ENCODE results near the gene TMEM53.
A peak's percentile ranks its signal among the peaks of the same experiment; 100 is the strongest.

The TMEM53 gene

DNA sequence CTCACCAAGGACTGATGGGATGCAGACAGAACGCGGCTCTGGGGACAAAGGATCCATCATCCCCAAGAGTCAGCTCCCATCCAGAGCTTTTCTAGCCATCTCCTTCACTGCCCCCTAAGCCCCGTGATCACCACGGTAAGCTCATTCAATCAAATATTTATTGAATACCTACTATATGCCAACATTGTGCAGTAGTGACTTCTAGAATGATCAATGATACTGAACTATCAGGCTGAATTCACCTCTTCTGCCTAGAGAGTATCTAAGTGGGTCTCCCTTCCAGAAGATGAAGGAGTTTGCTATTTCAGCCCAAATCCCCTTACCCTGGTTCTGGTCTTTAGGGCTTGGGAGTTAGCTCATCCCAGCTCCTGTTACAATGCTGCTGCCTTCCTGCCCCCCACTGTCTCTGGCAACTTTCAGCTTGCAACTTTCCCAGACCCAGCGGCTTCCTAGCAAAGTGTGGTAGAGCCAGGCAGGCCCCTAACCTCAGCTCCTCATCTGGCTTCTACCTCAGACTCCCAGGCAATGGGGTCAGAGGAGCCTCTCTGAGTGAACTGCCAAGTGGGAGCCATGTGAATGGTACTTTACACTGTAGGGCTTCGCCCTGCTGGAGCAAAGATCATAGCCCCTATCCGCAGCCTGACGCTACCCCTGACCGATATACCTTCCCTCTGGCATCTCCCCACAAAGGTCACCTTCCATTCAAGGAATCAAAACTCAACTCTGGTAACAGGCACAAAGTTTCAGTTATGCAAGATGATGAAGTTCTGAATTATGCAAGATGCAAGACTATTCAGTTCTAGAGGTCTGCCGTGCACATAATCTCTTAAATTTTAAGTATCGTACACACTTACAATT lies 20.9 kb downstream of the TMEM53 start:
- Histone ChIP-seq H3K36me3 (ENCODE audit: control insufficient read depth, insufficient read depth, low read length, severe bottlenecking) (peaks cover 50% of the 10 kb centered on the region), H3K4me3 (ENCODE audit: low read length) (no peak overlapping the region)

DNA sequence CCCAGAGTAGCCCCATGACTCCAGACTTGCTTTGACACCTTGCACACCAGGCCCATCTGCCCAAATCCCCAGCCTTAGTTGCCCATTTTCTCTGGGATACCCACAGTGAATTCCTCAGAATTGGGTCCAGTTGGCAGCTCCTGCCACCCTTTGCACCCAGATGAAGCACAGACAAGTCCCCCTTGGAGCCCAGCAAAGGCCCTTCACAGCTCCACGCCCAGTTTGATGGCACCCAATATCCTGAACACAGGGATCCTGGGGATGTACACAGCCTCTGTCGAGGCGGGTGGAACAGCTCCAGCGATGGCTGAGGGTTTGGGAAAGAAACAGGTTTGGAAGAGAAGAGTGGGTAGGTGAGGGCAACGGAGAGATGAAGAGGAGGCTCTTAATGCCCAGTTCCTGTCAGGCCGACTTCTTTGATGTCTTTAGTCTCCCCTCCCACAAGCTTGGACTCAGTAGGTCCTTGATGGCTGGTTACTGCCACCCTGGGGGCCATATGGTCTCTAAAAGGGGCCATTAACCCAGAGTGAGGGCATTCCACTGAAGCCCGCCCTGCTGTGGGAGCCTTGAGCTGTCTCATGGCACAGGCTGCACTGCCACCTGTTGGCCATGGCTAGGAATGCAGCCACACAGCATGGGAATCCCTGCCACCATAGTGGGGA lies 21.7 kb downstream of the TMEM53 start:
- Histone ChIP-seq H3K9ac (ENCODE audit: low read length) (no peak overlapping the region), H3K36me3 (ENCODE audit: control insufficient read depth, insufficient read depth, low read length, severe bottlenecking) (peaks cover 45% of the 10 kb centered on the region), H3K9me3 (ENCODE audit: control insufficient read depth, low read length) (no peaks in the 10 kb centered on the region), H3K27me3 (replicated peaks; ENCODE audit: control insufficient read depth, insufficient read depth, low read length) (no peaks in the 10 kb centered on the region), H3K4me3 (ENCODE audit: low read length) (no peak overlapping the region), H3K4me1 (ENCODE audit: control insufficient read depth, insufficient read depth, low read length) (peaks cover 12% of the 10 kb centered on the region)
- DNase-seq (ENCODE audit: low read depth): peak; percentile 89

More for the DNA sequence above, 20.9 kb downstream of the TMEM53 start:
- H3K27me3 ChIP-seq (replicated peaks; ENCODE audit: control insufficient read depth, insufficient read depth, low read length): no peaks in the 10 kb centered on the region
- peaks cover 8% of the 10 kb centered on the region for H3K4me1 ChIP-seq (ENCODE audit: control insufficient read depth, insufficient read depth, low read length)
- H3K9ac ChIP-seq (ENCODE audit: low read length): no peak overlapping the region
- H3K9me3 ChIP-seq (ENCODE audit: control insufficient read depth, low read length): no peaks in the 10 kb centered on the region
- no peak for DNase-seq (ENCODE audit: low read depth)

DNA sequence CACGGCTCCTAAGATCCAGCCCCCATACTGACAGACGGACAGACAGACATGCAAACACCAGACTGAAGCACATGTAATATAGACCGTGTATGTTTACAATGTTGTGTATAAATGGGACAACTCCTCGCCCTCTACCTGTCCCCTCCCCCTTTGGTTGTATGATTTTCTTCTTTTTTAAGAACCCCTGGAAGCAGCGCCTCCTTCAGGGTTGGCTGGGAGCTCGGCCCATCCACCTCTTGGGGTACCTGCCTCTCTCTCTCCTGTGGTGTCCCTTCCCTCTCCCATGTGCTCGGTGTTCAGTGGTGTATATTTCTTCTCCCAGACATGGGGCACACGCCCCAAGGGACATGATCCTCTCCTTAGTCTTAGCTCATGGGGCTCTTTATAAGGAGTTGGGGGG lies 23.2 kb downstream of the TMEM53 start:
- Histone ChIP-seq H3K4me1 (ENCODE audit: control insufficient read depth, insufficient read depth, low read length) (peaks cover 14% of the 10 kb centered on the region), H3K4me3 (ENCODE audit: low read length) (no peak overlapping the region), H3K27me3 (replicated peaks; ENCODE audit: control insufficient read depth, insufficient read depth, low read length) (no peaks in the 10 kb centered on the region), H3K9me3 (ENCODE audit: control insufficient read depth, low read length) (no peaks in the 10 kb centered on the region), H3K9ac (ENCODE audit: low read length) (no peak overlapping the region), H3K36me3 (ENCODE audit: control insufficient read depth, insufficient read depth, low read length, severe bottlenecking) (peaks cover 45% of the 10 kb centered on the region)
- no peak for DNase-seq (ENCODE audit: low read depth)

DNA sequence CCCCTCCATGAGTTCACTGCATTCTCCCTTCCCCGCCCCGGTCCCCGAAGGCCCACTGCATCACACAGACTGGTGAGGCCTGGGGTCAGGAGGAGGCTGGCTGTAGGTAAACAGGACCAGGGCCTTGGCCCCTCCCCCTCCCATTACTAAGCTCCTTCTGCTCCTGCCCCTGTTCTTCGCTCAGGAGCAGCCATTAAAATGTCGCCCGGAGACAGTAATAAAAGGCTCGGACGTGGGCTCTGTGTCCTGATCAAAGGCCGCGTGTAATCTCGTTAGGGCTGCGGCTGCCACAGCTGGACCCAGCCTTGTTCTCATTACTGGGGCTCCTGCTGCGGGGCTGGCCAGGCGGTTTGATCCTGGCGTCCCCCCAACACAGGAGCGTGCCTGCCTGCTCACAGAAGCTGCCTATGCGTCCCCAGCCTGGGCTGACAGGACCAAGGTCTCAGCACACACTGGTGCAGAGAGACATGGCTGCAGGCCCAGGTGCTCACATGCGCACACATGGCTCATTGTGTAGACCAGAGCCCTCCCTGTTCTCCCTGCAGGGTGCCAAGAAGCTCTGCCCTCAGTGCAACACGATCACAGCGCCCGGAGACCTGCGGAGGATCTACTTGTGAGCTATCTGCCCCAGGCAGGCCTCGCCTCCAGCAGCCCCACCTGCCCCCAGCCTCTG lies 24.0 kb downstream of the TMEM53 start:
- Histone ChIP-seq H3K9ac (ENCODE audit: low read length) (no peak overlapping the region), H3K36me3 (ENCODE audit: control insufficient read depth, insufficient read depth, low read length, severe bottlenecking) (peaks cover 45% of the 10 kb centered on the region), H3K4me3 (ENCODE audit: low read length) (no peak overlapping the region), H3K4me1 (ENCODE audit: control insufficient read depth, insufficient read depth, low read length) (peaks cover 21% of the 10 kb centered on the region), H3K9me3 (ENCODE audit: control insufficient read depth, low read length) (no peaks in the 10 kb centered on the region), H3K27me3 (replicated peaks; ENCODE audit: control insufficient read depth, insufficient read depth, low read length) (no peaks in the 10 kb centered on the region)
- no peak for DNase-seq (ENCODE audit: low read depth)

DNA sequence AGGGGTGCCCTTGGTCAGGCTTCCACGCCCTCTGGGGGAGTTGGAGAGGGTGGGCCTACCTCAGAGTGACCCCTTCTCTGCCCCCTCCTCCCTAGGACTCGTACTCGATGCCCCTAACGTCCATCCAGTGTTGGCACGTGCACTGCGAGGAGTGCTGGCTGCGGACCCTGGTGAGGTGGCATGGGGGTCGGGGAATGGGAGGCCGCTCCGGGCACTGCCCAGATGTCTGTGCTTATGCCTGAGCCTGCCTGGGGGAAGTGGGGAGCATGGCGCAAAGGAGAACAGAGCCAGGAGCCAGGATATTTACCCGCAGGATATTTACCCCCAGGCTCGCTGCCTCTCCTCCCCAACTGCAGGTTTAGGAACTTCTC lies 24.5 kb downstream of the TMEM53 start:
- no peaks in the 10 kb centered on the region for H3K9me3 ChIP-seq (ENCODE audit: control insufficient read depth, low read length)
- H3K36me3 ChIP-seq (ENCODE audit: control insufficient read depth, insufficient read depth, low read length, severe bottlenecking): peaks cover 39% of the 10 kb centered on the region
- H3K4me1 ChIP-seq (ENCODE audit: control insufficient read depth, insufficient read depth, low read length): peaks cover 26% of the 10 kb centered on the region
- H3K9ac ChIP-seq (ENCODE audit: low read length): no peak overlapping the region
- DNase-seq (ENCODE audit: low read depth): no peak
- H3K4me3 ChIP-seq (ENCODE audit: low read length): no peak overlapping the region
- H3K27me3 ChIP-seq (replicated peaks; ENCODE audit: control insufficient read depth, insufficient read depth, low read length): no peaks in the 10 kb centered on the region

DNA sequence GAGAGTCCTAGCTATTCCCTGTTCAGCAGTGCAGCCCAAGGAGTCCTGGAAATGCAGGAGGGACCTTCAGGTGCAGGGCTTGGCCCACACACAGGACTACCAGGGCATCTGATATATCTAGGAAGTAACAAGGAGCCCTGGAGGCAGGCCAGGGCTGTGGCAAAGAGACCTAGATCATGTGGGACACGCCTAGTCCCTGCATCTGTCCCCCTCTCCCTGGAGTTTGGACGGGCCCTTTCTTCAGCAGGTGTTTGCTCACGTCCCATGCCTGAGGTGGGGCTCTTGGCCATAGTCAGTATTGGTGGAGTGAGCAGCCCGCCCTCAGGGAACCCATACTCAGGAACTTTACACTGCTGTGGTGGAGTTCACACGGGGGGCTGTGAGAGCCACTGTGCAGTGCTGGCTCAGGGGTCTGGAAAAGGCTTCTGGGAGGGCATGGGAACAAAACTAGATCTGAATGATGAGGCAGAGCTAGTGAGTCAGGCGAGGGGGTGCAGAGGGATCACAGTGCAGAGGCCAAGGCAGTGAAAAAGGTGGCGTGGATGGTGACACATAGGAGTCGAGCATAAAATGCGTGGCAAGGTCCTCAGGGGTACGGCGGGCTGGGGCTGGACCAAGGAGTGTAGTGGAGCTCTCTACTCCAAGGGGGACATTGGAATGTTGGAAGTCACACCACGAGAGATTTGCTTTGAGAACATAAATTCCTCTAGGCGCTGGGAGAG lies 25.6 kb downstream of the TMEM53 start:
- H3K36me3 ChIP-seq (ENCODE audit: control insufficient read depth, insufficient read depth, low read length, severe bottlenecking): peaks cover 35% of the 10 kb centered on the region
- H3K9ac ChIP-seq (ENCODE audit: low read length): no peak overlapping the region
- no peak for DNase-seq (ENCODE audit: low read depth)
- no peaks in the 10 kb centered on the region for H3K27me3 ChIP-seq (replicated peaks; ENCODE audit: control insufficient read depth, insufficient read depth, low read length)
- no peak overlapping the region for H3K4me3 ChIP-seq (ENCODE audit: low read length)
- H3K9me3 ChIP-seq (ENCODE audit: control insufficient read depth, low read length): no peaks in the 10 kb centered on the region
- H3K4me1 ChIP-seq (ENCODE audit: control insufficient read depth, insufficient read depth, low read length): peaks cover 21% of the 10 kb centered on the region

DNA sequence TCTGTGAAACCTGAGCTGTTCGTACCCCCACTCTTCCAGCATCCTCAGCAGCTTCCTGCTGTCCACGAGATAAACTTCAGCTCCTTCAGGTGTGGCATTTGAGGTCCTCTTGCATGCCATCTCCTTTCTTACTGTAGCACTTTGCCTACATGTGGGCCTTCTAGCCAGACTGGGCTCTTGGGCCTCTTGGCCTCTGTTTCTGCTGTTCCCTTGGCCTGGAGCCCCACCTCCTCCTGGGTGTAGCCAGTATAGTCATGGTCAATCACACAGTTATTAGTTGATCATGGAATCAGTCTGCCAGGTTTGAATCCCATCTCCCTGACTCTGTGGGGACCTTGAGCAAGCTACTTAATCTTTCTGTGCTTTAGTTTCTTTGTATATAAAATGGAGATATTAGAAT lies 26.4 kb downstream of the TMEM53 start:
- DNase-seq (ENCODE audit: low read depth): no peak
- H3K4me1 ChIP-seq (ENCODE audit: control insufficient read depth, insufficient read depth, low read length): peaks cover 21% of the 10 kb centered on the region
- no peaks in the 10 kb centered on the region for H3K9me3 ChIP-seq (ENCODE audit: control insufficient read depth, low read length)
- H3K27me3 ChIP-seq (replicated peaks; ENCODE audit: control insufficient read depth, insufficient read depth, low read length): no peaks in the 10 kb centered on the region
- H3K9ac ChIP-seq (ENCODE audit: low read length): no peak overlapping the region
- H3K36me3 ChIP-seq (ENCODE audit: control insufficient read depth, insufficient read depth, low read length, severe bottlenecking): peaks cover 35% of the 10 kb centered on the region
- no peak overlapping the region for H3K4me3 ChIP-seq (ENCODE audit: low read length)

DNA sequence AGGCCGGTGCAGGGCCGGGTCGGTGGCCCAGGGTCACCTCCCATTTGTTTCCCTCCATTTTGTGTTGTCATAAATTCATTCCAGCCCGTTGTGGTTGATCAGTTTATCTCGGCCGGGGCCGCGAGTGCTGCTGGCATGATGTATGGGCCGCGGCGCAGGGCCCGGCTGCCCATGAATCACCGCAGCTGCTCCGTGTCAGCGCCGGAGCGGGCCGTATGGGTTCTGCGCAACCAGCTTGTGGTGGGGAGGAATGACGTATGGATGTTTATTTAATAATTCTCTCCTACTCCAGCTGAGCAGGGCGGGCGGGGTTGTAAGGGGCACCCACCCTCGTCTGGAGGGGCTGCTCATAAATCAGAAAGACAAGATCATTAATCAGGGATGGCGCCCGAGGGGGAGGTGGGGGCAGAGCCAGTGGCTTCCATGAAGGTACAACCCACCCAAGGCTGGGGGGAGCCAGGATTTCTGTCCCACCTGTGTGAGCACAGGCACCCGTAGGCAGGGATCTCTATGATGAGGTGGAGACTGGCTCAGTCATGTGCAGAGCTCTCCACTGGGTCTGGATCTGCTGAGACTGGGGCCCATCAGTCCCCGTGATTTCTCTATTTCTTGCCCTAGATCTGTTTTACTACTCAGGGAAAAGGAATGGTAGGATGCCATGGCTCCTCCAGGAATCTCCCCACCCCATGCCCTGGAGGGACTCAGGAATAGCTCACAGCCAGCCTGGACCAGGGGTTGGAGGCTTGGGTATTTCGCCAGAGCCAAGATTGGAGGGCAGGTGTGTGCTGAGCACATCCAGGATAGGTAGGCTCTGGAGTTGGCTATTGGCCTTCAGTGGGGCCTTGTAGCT lies 27.8 kb downstream of the TMEM53 start:
- peak overlapping the region; percentile 48 for H3K9ac ChIP-seq (ENCODE audit: low read length)
- H3K27me3 ChIP-seq (replicated peaks; ENCODE audit: control insufficient read depth, insufficient read depth, low read length): no peaks in the 10 kb centered on the region
- peaks cover 21% of the 10 kb centered on the region for H3K4me1 ChIP-seq (ENCODE audit: control insufficient read depth, insufficient read depth, low read length)
- peaks cover 37% of the 10 kb centered on the region for H3K36me3 ChIP-seq (ENCODE audit: control insufficient read depth, insufficient read depth, low read length, severe bottlenecking)
- no peak overlapping the region for H3K4me3 ChIP-seq (ENCODE audit: low read length)
- no peaks in the 10 kb centered on the region for H3K9me3 ChIP-seq (ENCODE audit: control insufficient read depth, low read length)
- no peak for DNase-seq (ENCODE audit: low read depth)

DNA sequence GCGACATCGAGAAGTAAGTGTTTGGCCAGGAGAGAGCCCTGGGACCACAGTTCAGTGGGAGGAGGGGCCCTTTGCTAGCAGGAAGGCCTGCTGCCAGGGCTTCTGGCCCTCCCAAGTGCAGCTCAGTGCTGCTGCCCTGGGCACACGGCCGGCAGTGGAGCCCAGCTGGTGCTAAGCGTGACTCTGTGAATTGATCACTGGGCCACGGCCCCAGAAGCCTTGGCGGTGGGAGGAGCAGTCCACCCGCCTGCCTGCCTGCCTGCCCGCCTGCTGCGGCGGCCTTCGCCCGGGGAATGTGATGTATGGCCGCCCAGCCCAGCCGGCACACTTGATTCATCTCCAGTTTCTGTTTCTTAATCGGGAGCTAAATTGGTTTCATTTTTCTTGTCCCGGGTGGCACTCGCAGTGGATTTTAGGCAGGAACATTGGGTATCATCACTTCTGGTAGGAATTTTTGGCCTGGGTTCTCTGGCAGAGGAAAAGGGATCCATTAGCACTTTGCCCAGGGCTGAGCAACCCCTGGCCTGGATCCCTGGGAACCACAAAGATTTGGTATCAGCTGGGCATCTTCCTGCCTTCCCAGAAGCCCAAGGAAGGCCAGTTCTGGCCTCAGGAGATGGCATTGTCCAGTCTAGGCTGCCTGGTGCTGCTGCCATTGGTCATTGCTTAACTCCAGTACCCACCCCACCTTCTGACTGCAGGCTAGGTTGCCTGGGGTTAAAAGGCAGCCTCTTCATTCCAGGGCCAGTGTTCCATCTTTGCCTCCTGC lies 28.6 kb downstream of the TMEM53 start:
- no peaks in the 10 kb centered on the region for H3K9me3 ChIP-seq (ENCODE audit: control insufficient read depth, low read length)
- H3K9ac ChIP-seq (ENCODE audit: low read length): peak overlapping the region; percentile 48
- H3K36me3 ChIP-seq (ENCODE audit: control insufficient read depth, insufficient read depth, low read length, severe bottlenecking): peaks cover 40% of the 10 kb centered on the region
- peak overlapping the region; percentile 25 for H3K4me3 ChIP-seq (ENCODE audit: low read length)
- peaks cover 21% of the 10 kb centered on the region for H3K4me1 ChIP-seq (ENCODE audit: control insufficient read depth, insufficient read depth, low read length)
- H3K27me3 ChIP-seq (replicated peaks; ENCODE audit: control insufficient read depth, insufficient read depth, low read length): no peaks in the 10 kb centered on the region
- no peak for DNase-seq (ENCODE audit: low read depth)

DNA sequence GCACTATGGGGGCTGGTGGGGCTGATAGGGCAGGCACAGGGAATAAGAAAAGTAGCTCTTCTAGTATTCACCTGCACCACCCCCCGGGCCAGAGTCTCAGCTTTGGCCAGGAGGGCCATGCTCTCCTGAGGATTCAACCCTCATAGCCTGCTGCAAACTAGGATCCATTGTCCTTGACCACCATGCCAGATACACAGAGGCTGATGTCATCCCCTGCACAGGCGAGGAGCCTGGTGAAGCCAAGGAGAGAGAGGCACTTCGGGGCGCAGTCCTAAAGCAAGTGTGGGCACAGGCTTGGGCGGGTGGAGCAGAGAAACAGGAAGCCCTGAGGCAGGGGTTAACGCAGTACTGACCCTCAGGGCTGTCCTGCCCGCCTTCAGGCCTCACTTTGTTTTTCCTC lies 29.5 kb downstream of the TMEM53 start:
- peak overlapping the region; percentile 48 for H3K9ac ChIP-seq (ENCODE audit: low read length)
- H3K9me3 ChIP-seq (ENCODE audit: control insufficient read depth, low read length): no peaks in the 10 kb centered on the region
- peak overlapping the region; percentile 25 for H3K4me3 ChIP-seq (ENCODE audit: low read length)
- H3K27me3 ChIP-seq (replicated peaks; ENCODE audit: control insufficient read depth, insufficient read depth, low read length): no peaks in the 10 kb centered on the region
- peaks cover 39% of the 10 kb centered on the region for H3K36me3 ChIP-seq (ENCODE audit: control insufficient read depth, insufficient read depth, low read length, severe bottlenecking)
- H3K4me1 ChIP-seq (ENCODE audit: control insufficient read depth, insufficient read depth, low read length): peaks cover 21% of the 10 kb centered on the region
- DNase-seq (ENCODE audit: low read depth): no peak
